ENCODE measurements around the gene DNER. TPM values are rescaled to one million over a fixed set of nuclear protein-coding genes. Genes with fewer than 3 reads are reported as not detected.

The DNER gene
- total and polyA plus RNA-seq, 2 of the 4 experiments (the other 2 are of a cell fraction): under 0.01 to 0.14 TPM

GRCh38 chr2:229652796-229653195 lies 61.6 kb downstream of the DNER start:
- H2AFZ ChIP-seq (replicated peaks; ENCODE audit: low read length, poor library complexity): no peak overlapping the region
- dilution Hi-C loops (cut with HindIII; ENCODE audit: low sequenced_read_pairs, unreplicated experiment) (no loop called here), in situ Hi-C loops (cut with MboI; ENCODE audit: low sequenced_read_pairs) (no loop called here), intact Hi-C loops (cut with micrococcal nuclease) (no loop called here)
- H4K91ac ChIP-seq (ENCODE audit: insufficient read depth, low read depth, low read length): no peak overlapping the region
- no peak overlapping the region for H3K27ac ChIP-seq (ENCODE audit: insufficient read depth, low read length)
- H3K79me1 ChIP-seq (ENCODE audit: low read depth in 1 of 2, low read length in 2 of 2): no peaks in the 10 kb centered on the region
- peaks cover 2% of the 10 kb centered on the region; the same call in 1 of the 2 replicates for H3K9me3 ChIP-seq (ENCODE audit: control insufficient read depth, insufficient read depth, low read length)
- no peak overlapping the region for H2AK9ac ChIP-seq (replicated peaks; ENCODE audit: low read depth, low read length, poor library complexity)
- no peaks in the 10 kb centered on the region for H3K4me1 ChIP-seq (ENCODE audit: control insufficient read depth, insufficient read depth, low read length)
- DNase-seq (no peak), ATAC-seq (ENCODE audit: low read depth) (no peak)
- no peak overlapping the region for H3K23ac ChIP-seq (ENCODE audit: low read depth, low read length)
- H3K36me3 ChIP-seq (ENCODE audit: control insufficient read depth, insufficient read depth, low read length): no peaks in the 10 kb centered on the region
- POLR2A ChIA-PET (ENCODE audit: unreplicated experiment): no interaction called here
- H2BK20ac ChIP-seq (ENCODE audit: low read depth, low read length): no peak overlapping the region
- no peak overlapping the region for H3K4me2 ChIP-seq (ENCODE audit: low read depth, low read length)
- H3K4me3 ChIP-seq (ENCODE audit: insufficient read depth, low read depth, low read length): no peak overlapping the region
- H3K14ac ChIP-seq (replicated peaks; ENCODE audit: low read depth, low read length): no peak overlapping the region
- H3K9me1 ChIP-seq (ENCODE audit: insufficient read depth, low read length): no peaks in the 10 kb centered on the region
- H3K56ac ChIP-seq (ENCODE audit: extremely low read depth, insufficient read depth, low read length): no peak overlapping the region
- no peak overlapping the region for H2BK5ac ChIP-seq (ENCODE audit: low read depth, low read length, poor library complexity, severe bottlenecking)
- H4K20me1 ChIP-seq (ENCODE audit: insufficient read depth, low read length): no peaks in the 10 kb centered on the region
- no peak overlapping the region for H3K9ac ChIP-seq (ENCODE audit: low read depth, low read length)
- H3K18ac ChIP-seq (ENCODE audit: low read depth, low read length): no peak overlapping the region
- H2AK5ac ChIP-seq (ENCODE audit: low read depth, low read length): no peak overlapping the region
- H3K27me3 ChIP-seq (ENCODE audit: control insufficient read depth, insufficient read depth, low read length): no peaks in the 10 kb centered on the region
- no peak for TF ChIP-seq RCOR1 (IDR thresholded peaks at IDR 0.05; ENCODE audit: insufficient replicate concordance, low read length)
- no peak for TF ChIP-seq USF2 (IDR thresholded peaks at IDR 0.05; ENCODE audit: low read depth, low read length)
- no peak for TF ChIP-seq ELK1 (IDR thresholded peaks at IDR 0.05; ENCODE audit: borderline replicate concordance, low read depth, low read length)
- TF ChIP-seq FOS (IDR thresholded peaks at IDR 0.05; ENCODE audit: low read depth, low read length): no peak
- no peak for TF ChIP-seq CHD1 (IDR thresholded peaks at IDR 0.05; ENCODE audit: low read depth, low read length)
- no peak for TF ChIP-seq CTCF (conservative IDR thresholded peaks at IDR 0.05; ENCODE audit: low read depth, low read length)
- no peak for TF ChIP-seq BHLHE40 (IDR thresholded peaks at IDR 0.05; ENCODE audit: low read depth, low read length)
- CTCF ChIA-PET: no interaction called here
- H3K4ac ChIP-seq (ENCODE audit: low read depth, low read length): no peak overlapping the region
- H2BK15ac ChIP-seq (ENCODE audit: low read depth, low read length): no peak overlapping the region
- WGBS, 2 experiments (ENCODE audit: extremely low coverage in 2 of 2, insufficient read length in 1 of 2): no CpG with 5 or more reads among the region's 5 CpGs
- H4K5ac ChIP-seq (ENCODE audit: low read depth, low read length): no peak overlapping the region
- BruUV-seq (replicated peaks): no TSS peak
- H4K8ac ChIP-seq (ENCODE audit: low read depth in 2 of 2, low read length in 2 of 2): no peak overlapping the region
- H2BK120ac ChIP-seq (ENCODE audit: low read depth, low read length): no peak overlapping the region

Data from IMR-90 (cell line).